GM19395 (cell line): ENCODE measurements around the gene CD99L2.
A peak's percentile ranks its signal among the peaks of the same experiment; 100 is the strongest.

ENCODE experiments used
- ATAC-seq: cut with Tn5 transposase; IDR thresholded peaks from one replicate; pipeline ENCODE4 v1.9.1; 2021; ENCODE audit warnings: mild to moderate bottlenecking, moderate library complexity; ENCODE audit not compliant: unreplicated experiment

Gene CD99L2

DNA sequence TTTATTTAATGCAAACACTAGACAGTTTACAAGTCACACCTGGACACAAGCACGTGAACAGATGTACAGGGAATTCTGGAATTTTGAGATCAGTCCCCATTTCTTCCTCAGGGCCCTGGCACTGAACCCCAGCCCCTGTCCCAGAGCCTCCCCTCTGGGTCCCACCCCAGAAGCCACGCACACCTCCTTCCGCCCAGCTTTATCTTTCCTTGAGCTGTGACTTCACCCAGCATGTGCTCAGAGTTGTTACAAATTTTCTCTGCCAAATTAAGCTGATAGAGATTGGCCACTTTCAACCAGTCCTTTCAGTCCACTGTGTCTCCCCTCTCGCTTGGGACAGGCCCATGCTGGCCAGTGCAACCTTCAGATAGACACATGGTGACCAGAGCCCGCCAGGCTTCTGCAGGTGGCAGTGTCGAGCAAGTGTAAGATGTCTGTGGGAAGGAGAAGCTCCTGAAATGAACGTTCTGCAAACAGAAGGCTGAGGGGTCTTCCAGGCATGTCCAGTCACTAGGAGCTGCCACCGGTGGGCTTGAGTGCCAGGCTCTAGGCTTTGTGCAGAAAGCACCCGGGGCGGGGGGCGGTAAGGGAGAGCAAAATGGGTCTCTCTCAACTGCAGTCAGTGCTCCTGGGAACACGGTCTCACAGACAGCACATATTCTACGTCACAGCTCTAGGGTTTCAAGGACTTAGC is 132.0 kb downstream of the CD99L2 start:
- no peak for ATAC-seq

GRCh38 chrX:150765782-150766350 is 132.6 kb downstream of the CD99L2 start:
- no peak for ATAC-seq

DNA sequence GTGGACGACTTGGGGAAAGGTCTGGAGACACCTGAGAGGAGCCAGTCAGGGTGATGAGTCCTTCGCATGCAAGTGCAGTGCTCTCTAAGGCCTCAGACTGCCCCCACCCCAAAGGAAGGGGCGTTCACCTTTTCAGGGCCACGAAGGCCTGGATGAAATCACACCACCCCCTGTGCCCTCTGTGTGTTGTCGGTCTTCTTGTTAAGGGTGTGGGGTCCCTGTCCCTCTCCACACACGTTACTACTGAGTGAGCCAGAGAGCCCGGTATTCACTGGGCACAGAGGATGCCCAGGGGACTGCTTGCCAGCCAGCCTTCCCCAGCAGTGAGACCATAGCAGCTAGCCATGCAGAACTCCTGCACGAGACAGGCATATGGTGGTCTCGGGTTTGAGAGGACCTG is 133.2 kb downstream of the CD99L2 start:
- ATAC-seq = no peak

DNA sequence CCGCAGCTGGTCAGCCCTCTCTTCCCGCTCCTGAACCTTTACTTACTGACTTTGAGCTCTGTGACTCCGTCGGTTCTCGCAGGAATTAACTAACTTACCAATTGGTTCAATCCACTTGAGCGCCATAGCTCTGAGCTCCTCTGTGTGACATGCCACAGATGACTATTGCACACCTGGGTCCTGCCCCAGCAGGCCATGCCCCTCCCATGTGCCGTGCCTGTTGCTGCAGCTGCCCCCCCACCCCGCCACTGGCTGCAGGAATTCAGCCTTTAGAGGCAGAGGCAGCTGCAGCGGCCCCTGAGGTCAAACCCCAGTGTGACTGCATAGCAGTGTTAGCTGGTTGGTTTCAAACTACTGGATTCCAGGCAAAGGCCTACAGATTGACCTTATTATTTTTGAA is 134.7 kb downstream of the CD99L2 start:
- no peak for ATAC-seq

DNA sequence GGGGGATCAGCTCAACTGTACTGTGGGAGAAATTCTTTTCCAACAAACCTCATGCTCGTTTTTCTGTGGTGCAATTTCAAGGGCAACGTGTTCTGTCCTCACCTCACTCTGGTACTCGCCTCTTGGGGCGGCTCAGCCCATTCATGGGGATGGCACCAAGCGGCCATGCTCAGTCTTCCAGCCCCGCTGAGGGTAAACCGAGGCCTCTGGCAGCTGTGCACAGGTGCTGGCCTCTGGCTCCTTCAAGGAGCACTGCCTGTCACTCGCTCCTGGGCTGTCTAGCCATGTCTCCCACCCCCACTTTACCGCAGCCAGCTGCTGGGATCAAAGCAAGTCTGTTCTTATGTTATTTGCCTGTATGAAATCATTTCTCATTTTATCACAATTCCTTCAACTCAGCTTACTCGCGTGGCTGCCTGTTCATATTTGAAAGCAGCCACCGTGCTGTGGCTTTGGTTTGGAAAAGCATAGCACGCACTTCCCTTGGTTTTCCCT is 135.1 kb downstream of the CD99L2 start:
- no peak for ATAC-seq

DNA sequence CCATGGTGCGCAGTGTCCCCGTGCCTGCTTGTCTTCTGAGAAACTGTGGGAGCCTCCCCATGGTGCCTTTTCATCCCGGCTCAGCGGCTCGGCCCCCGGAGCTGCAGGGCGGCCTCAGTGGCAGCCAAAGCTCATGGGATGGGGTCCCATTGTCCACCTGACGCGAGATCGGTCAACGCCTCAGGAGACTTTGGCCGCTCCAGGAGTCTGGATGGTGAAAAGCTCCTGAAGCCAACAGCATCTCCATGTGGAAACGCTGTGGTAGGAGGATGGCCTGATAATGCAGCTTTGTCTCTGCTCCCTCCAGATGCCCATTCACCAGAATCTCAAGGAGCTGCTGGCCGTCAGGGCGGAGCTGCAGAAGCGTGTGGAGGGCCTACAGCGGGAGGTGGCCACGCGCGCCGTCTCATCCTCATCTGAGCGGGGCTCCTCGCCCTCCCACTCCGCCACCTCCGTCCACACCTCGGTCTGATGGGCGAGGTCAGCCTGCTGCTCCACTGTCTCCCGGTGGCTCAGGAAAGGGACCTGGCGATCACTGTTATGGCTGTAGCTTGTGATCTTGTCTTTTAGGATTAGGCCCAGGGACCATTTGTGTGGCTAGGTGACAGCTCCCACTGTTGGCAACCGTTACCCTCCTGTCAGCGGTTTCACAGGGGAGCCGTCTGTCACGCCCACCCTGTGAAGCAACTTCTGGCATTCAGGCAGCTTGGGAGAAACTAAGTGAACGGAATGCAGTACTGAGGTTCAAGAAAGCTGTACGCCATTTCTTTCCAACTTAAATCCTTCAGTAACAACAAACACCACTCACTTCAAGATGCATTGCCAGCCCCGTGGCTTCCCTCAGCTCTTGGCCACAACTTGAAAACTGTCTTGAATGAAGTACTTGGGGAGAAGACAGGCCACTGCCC is 136.0 kb downstream of the CD99L2 start:
- ATAC-seq = no peak

- ATAC-seq = no peak
These were observed 136.7 kb downstream of the CD99L2 start for GRCh38 chrX:150761819-150762216.

DNA sequence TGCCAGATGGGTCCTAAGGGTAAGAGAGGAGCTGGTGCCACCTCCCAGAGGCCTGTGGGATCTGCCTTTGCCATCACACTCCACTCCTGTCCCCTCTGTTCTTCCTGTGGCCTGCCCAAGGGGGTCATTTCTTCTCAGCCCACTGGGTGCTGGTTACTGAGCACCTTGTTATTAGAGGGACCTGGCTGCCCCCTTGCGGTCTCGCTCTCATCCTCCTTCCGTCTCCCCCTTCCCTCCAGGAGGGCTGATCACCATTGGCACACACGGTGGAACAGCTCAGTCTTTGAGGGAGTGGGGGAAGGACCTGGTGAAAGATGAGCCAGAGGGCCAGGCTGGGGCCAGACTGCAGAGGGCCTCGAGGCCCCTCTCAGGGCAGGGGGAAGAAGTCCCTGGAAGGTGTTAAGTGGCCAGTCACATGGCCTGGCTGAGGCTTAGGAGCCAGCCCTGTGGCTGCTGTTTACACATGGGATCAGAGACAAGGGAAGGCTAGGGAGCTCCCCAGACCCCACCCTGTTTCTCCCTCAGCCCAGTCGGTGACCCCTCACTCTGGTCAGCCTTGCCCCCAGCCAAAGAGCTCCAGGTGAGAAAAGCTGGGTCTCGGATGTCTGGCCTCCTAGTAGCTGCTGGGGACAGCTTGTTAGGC is 137.2 kb downstream of the CD99L2 start:
- ATAC-seq = no peak

- ATAC-seq = no peak
These were observed 138.7 kb downstream of the CD99L2 start for GRCh38 chrX:150759568-150760416.

- ATAC-seq = no peak
These were observed 141.1 kb downstream of the CD99L2 start for GRCh38 chrX:150757371-150757770.

DNA sequence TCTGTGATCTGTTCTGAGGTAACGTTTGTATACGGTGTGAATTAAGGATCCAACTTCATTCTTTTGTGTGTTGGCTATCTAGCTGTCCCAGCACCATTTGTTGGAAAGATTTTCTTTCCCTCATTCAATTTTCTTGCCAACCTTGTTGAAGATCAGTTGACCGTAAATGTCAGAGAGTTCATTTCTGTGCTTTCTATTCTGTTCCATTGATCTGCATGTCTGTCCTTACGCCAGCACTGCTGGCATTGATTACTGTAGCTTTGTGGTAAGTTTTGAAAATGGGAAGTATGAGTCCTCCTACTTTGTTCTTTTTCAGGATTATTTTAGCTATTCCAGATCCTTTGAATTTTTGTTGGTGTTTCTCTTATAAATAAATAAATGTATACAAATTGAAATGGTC is 144.5 kb downstream of the CD99L2 start:
- no peak for ATAC-seq

DNA sequence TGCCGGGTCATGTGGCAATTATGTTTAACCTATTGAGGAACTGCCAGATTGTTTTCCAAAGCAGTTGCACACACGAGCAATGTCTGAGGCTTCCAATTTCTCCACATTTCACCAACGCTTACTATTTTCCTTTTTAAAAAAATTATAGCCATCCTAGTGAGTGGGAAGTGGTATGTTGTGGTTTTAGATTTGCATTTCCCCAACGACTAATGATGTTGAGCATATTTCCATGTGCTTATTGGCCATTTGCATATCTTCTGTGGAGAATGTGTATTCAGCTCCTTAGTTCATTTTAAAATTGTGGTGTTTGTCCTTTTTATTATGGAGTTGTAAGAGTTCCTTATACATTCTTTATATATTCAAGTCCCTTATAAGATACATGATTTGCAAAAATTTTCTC is 145.1 kb downstream of the CD99L2 start:
- ATAC-seq = no peak

GRCh38 chrX:150752124-150752523 is 146.3 kb downstream of the CD99L2 start:
- ATAC-seq = no peak

GRCh38 chrX:150736475-150736874 is 162.0 kb downstream of the CD99L2 start:
- peak; percentile 55 for ATAC-seq

DNA sequence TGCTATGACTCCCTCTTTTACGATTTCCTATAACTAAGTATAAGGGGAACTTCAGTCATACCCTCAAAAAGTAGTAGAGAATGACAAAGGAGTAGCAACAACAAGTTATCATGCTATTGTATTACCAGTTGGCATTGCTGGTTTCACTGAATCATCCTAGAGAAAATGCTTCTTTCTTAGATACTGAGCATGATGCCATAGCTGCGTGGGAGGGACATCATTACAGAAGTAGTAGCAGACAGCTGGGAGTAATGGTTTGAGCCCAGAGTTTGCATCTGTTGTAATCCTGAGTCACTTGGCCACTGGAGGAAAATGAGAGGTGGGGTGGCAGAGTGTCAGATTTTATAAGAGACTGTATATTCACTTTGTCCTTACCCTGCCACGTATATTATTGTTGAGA is 166.7 kb downstream of the CD99L2 start:
- no peak for ATAC-seq

DNA sequence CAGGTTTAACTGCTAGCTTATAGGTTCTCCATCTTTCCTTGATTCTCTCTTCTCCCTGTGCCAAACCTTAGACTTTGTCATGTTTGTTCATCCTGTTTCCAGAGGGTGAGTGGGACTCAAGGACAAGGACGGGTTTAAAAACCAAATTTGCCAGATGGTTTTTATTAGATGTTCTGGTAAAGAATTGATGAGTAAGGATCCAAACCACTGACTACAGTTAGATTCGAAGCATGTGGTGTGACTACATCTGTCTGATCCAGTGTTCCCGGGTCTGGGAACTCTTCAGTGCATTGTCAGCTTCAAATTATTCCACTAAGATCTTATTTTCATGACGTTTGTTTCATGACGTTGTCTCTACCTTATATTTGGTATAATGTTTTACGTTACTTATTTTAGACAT is 167.7 kb downstream of the CD99L2 start:
- ATAC-seq = no peak

- ATAC-seq = no peak
These were observed 168.5 kb downstream of the CD99L2 start for GRCh38 chrX:150729956-150730355.

GRCh38 chrX:150719621-150720020 is 178.8 kb downstream of the CD99L2 start:
- ATAC-seq = no peak
